Heart left ventricle (tissue), 16 donors: ENCODE results near the gene IL15. TPM values are rescaled to one million over a fixed set of nuclear protein-coding genes. Genes with fewer than 3 reads are reported as not detected.

Source experiments
- ATAC-seq, 4 donors: fragments of 200-7000 bp; cut with Tn5 transposase; one replicate each; pipeline ENCODE4 v1.9.1; 2020 to 2022; ENCODE audit warnings: moderate library complexity in 4 of 4, mild to moderate bottlenecking in 3 of 4, moderate number of reproducible peaks in 1 of 4
- DNase-seq, 5 donors: peaks; one replicate each; pipeline ENCODE4 v3.0.0-alpha.2; 2020
- H3K27ac ChIP-seq, 12 donors: fragments of 200-600 bp; sonication (generic) in 4 of 12; one replicate each; pipeline versions ENCODE4 v1.5.0 to v1.8.0; 2016 to 2022; ENCODE audit warnings: mild to moderate bottlenecking in 2 of 12
- H3K27me3 ChIP-seq, 9 donors: fragments of 200-600 bp; sonication (generic) in 2 of 9; one replicate each; pipeline versions ENCODE4 v1.5.1 to v1.8.0; 2016 to 2022; ENCODE audit warnings: mild to moderate bottlenecking in 3 of 9
- H3K36me3 ChIP-seq, 9 donors: fragments of 200-600 bp; sonication (generic) in 2 of 9; one replicate each; pipeline versions ENCODE4 v1.5.0 to v1.8.0; 2018 to 2022; ENCODE audit warnings: mild to moderate bottlenecking in 2 of 9
- H3K4me1 ChIP-seq, 12 donors: fragments of 200-600 bp; sonication (generic) in 4 of 12; one replicate each; pipeline versions ENCODE4 v1.5.0 to v1.8.0; 2016 to 2022; ENCODE audit warnings: mild to moderate bottlenecking in 3 of 12
- H3K4me3 ChIP-seq, 12 donors: fragments of 200-600 bp; sonication (generic) in 4 of 12; one replicate each; pipeline versions ENCODE4 v1.5.0 to v1.8.0; 2017 to 2022; ENCODE audit warnings: mild to moderate bottlenecking in 9 of 12, moderate library complexity in 4 of 12
- H3K9me3 ChIP-seq, 12 donors: fragments of 200-600 bp; sonication (generic) in 4 of 12; one replicate each; pipeline versions ENCODE4 v1.5.0 to v1.8.0; 2016 to 2022; ENCODE audit warnings: mild to moderate bottlenecking in 1 of 12
- CTCF ChIP-seq, 12 donors: fragments of 200-600 bp; sonication (generic) in 4 of 12; IDR thresholded peaks; one replicate each; pipeline versions ENCODE4 v1.5.0 to v1.8.0; 2018 to 2022; ENCODE audit warnings: antibody characterized with exemption in 12 of 12, mild to moderate bottlenecking in 5 of 12
- POLR2A ChIP-seq, 2 donors: fragments of 450-650 bp; IDR thresholded peaks; one replicate each; pipeline ENCODE4 v1.6.1; 2017; ENCODE audit warnings: antibody characterized with exemption in 2 of 2, mild to moderate bottlenecking in 2 of 2, moderate library complexity in 2 of 2
- WGBS, 4 donors: extraction: QIAGEN DNeasy Blood & Tissue Kit in 2 of 4; methylation state at CpG; one replicate each; pipeline versions ENCODE4 v1.1.5 to v1.1.7; 2013 to 2018; 5-methylcytosine and 5-hydroxymethylcytosine counted together
- intact Hi-C, 10 donors: fragments of 100-400 bp; cut with DNase I; formaldehyde crosslinking; loops; one replicate each; pipeline versions ENCODE4 v1.11.1 to v1.14.2; 2022
- polyA plus RNA-seq, 2 donors: library from polyadenylated mRNA; stranded (reverse); fragments of 200-250 nt; gene quantifications; one replicate each; pipeline ENCODE4 v1.2.3, GENCODE V29; 2013
- total RNA-seq, 9 donors: library from RNA; depleted of rRNA in 2 of 9; stranded (reverse); fragments of >200 nt in 2 of 9; fragmentation: NEBNext Ultra II Directional in 3 of 9; extraction: Animal tissue kit (Norgen Biotek cat#: 25700) in 3 of 9; gene quantifications; one replicate each; pipeline versions ENCODE4 v1.1.0 to v1.2.4, GENCODE V29; 2016 to 2023
- donor health status: ischemic (EF 13 %, LVEDD 7.1; RV severe dilation, severe dysfunction).
- donor health status: healthy with polysubstance abuse.
- donor health status: DM: no; HTN: yes; CAD: no.
- donor health status: DM: no; HTN: no; CAD: no.
- donor health status: ischemic (EF 25% LVEDD 6.9; RV normal size, moderate dysfunction).
- donor health status: ischemic (EF 25% LVEDD 5.7; RV mildly dilated, moderate dysfunction).
- donor health status: healthy.
- donor health status: DM: yes; HTN: yes; CAD: no.
- donor health status: ischemic (EF 35%, LVEDD 5.7; RV mildly dilated, moderate dysfunction).
- donor health status: nonischemic (EF 11% LVEDD 7.7; RV severe dilation, severe dysfunction).
- donor health status: DM: yes; HTN: yes; CAD: no.
- donor health status: PGD.
- donor health status: ischemic (EF 29% LVEDD 5.4; RV normal size, mild dysfunction).
- donor health status: nonischemic (EF 23%, LVEDD 6.1; RV moderate dilation, normal function).

The IL15 gene
- total and polyA plus RNA-seq, 11 donors, result 1.1 to 15.1 (median 2.5) TPM

- 93 to 95% (median 95%) methylated on average over 1 of the region's 1 CpG for WGBS, 4 donors
- H3K36me3 ChIP-seq, result no peaks in the 10 kb centered on the region
- no peaks in the 10 kb centered on the region for H3K27me3 ChIP-seq
- no peaks in the 10 kb centered on the region for H3K4me1 ChIP-seq
- ATAC-seq (no peak), DNase-seq (no peak)
- no peak overlapping the region for H3K27ac ChIP-seq
- TF ChIP-seq POLR2A (IDR thresholded peaks at IDR 0.05) (no peak), CTCF (IDR thresholded peaks at IDR 0.05) (no peak)
- no peaks in the 10 kb centered on the region for H3K9me3 ChIP-seq
- no peak overlapping the region for H3K4me3 ChIP-seq
- intact Hi-C loops, result no loop called here
Observed at GRCh38 chr4:141620715-141621114, 15.7 kb upstream of the IL15 start.

GRCh38 chr4:141625023-141625422 is 11.4 kb upstream of the IL15 start:
- Histone ChIP-seq H3K27ac (no peak overlapping the region), H3K27me3 (no peaks in the 10 kb centered on the region), H3K4me3 (no peak overlapping the region), H3K4me1 (no peaks in the 10 kb centered on the region), H3K9me3 (no peaks in the 10 kb centered on the region), H3K36me3 (no peaks in the 10 kb centered on the region)
- no peak for DNase-seq
- no peak for ATAC-seq
- 63 to 86% (median 82%) methylated on average over 2 of the region's 2 CpGs for WGBS, 4 donors
- TF ChIP-seq CTCF (IDR thresholded peaks at IDR 0.05), result no peak
- no peak for TF ChIP-seq POLR2A (IDR thresholded peaks at IDR 0.05)
- intact Hi-C loops, result no loop called here

- no peak overlapping the region for H3K27ac ChIP-seq
- no peak overlapping the region for H3K4me3 ChIP-seq
- ATAC-seq (no peak), DNase-seq (no peak)
- H3K27me3 ChIP-seq, result no peaks in the 10 kb centered on the region
- H3K36me3 ChIP-seq, result no peaks in the 10 kb centered on the region
- no peaks in the 10 kb centered on the region for H3K9me3 ChIP-seq
- WGBS, 4 donors, result 63 to 83% (median 77%) methylated on average over 1 of the region's 1 CpG
- H3K4me1 ChIP-seq, result peaks cover 0 to 4% (median 0%) of the 10 kb centered on the region in 12 donors
- intact Hi-C loops, result no loop called here
- no peak for TF ChIP-seq POLR2A (IDR thresholded peaks at IDR 0.05)
Observed at GRCh38 chr4:141630854-141631253, 5.5 kb upstream of the IL15 start.

GRCh38 chr4:141635736-141636081 is 674 bp upstream of the IL15 start:
- DNase-seq, result no peak
- Histone ChIP-seq H3K27ac (peak overlapping the region in 7 of 12 donors; percentile 68 to 87 (median 80)), H3K27me3 (no peaks in the 10 kb centered on the region), H3K9me3 (no peaks in the 10 kb centered on the region), H3K4me1 (peaks cover 0 to 37% (median 6%) of the 10 kb centered on the region in 12 donors), H3K36me3 (no peaks in the 10 kb centered on the region), H3K4me3 (peak overlapping the region in 11 of 12 donors; percentile 72 to 84 (median 79))
- intact Hi-C loops, result no loop called here
- TF ChIP-seq CTCF (IDR thresholded peaks at IDR 0.05) (no peak), POLR2A (IDR thresholded peaks at IDR 0.05) (no peak)
- no peak for ATAC-seq
- WGBS, 4 donors, result 59 to 68% (median 61%) methylated on average over 5 of the region's 5 CpGs

GRCh38 chr4:141636771-141637460 is 533 bp downstream of the IL15 start:
- intact Hi-C loops, result no loop called here
- DNase-seq, result peak; percentile 23 to 80 (median 48)
- Histone ChIP-seq H3K27ac (peak overlapping the region; percentile 34 to 92 (median 76)), H3K4me1 (peaks cover 0 to 45% (median 6%) of the 10 kb centered on the region in 12 donors), H3K9me3 (no peaks in the 10 kb centered on the region), H3K27me3 (no peaks in the 10 kb centered on the region), H3K4me3 (peak overlapping the region; percentile 64 to 84 (median 78)), H3K36me3 (no peaks in the 10 kb centered on the region)
- TF ChIP-seq POLR2A (IDR thresholded peaks at IDR 0.05) (peak in 1 of 2 donors; percentile 16), CTCF (IDR thresholded peaks at IDR 0.05) (no peak)
- ATAC-seq, result peak; percentile 76 to 91 (median 88)
- WGBS, 4 donors, result 1 to 5% (median 4%) methylated on average over 20 to 41 of the region's 41 CpGs
